Sigmoid colon (tissue), 7 donors: ENCODE data around the gene TXLNB. TPM values are rescaled to one million over a fixed set of nuclear protein-coding genes. Genes with fewer than 3 reads are reported as not detected.

Source experiments
- DNase-seq: peaks from one replicate; pipeline ENCODE4 v3.0.0-alpha.2; 2019
- H3K27ac ChIP-seq, 4 donors: fragments of 200-600 bp; sonication (generic); one replicate each; pipeline ENCODE4 v1.5.1; 2016 to 2019; ENCODE audit warnings: mild to moderate bottlenecking in 1 of 4
- H3K27me3 ChIP-seq, 3 donors: fragments of 200-600 bp; sonication (generic); one replicate each; pipeline ENCODE4 v1.5.1; 2019; ENCODE audit warnings: mild to moderate bottlenecking in 1 of 3
- H3K36me3 ChIP-seq, 4 donors: fragments of 200-600 bp; sonication (generic); one replicate each; pipeline ENCODE4 v1.5.1; 2016 to 2019
- H3K4me1 ChIP-seq, 4 donors: fragments of 200-600 bp; sonication (generic); one replicate each; pipeline ENCODE4 v1.5.1; 2017 to 2019
- H3K4me3 ChIP-seq, 4 donors: fragments of 200-600 bp; sonication (generic); one replicate each; pipeline ENCODE4 v1.5.1; 2017 to 2019; ENCODE audit warnings: mild to moderate bottlenecking in 2 of 4, moderate library complexity in 1 of 4
- H3K9me3 ChIP-seq, 4 donors: fragments of 200-600 bp in 3 of 4; sonication (generic) in 3 of 4; one replicate each; pipeline versions ENCODE4 v1.5.1 to v1.6.1; 2013 to 2019
- CTCF ChIP-seq, 4 experiments: fragments of 450-650 bp in 3 of 4; fragments of 200-600 bp in 1 of 4; IDR thresholded peaks; one replicate each; pipeline ENCODE4 v1.5.1; 2016 to 2019; ENCODE audit warnings: antibody characterized with exemption in 4 of 4, mild to moderate bottlenecking in 3 of 4, moderate library complexity in 2 of 4
- EP300 ChIP-seq, 4 donors: sonication (generic); formaldehyde crosslinking; IDR thresholded peaks; one replicate each; pipeline ENCODE4 v1.6.1; 2017; ENCODE audit warnings: antibody characterized with exemption in 4 of 4
- POLR2A ChIP-seq, 2 donors: fragments of 450-650 bp; IDR thresholded peaks; one replicate each; pipeline ENCODE4 v1.6.1; 2016; ENCODE audit warnings: antibody characterized with exemption in 2 of 2, mild to moderate bottlenecking in 2 of 2, moderate library complexity in 2 of 2
- POLR2AphosphoS5 ChIP-seq, 4 donors: sonication (generic); formaldehyde crosslinking; IDR thresholded peaks; one replicate each; pipeline ENCODE4 v1.6.1; 2017; ENCODE audit warnings: antibody characterized with exemption in 4 of 4
- WGBS, 2 donors: extraction: QIAGEN DNeasy Blood & Tissue Kit; methylation state at CpG; one replicate each; pipeline ENCODE4 v1.1.7; 2013; 5-methylcytosine and 5-hydroxymethylcytosine counted together
- intact Hi-C: fragments of 100-400 bp; cut with DNase I; formaldehyde crosslinking; loops from one replicate; pipeline ENCODE4 v1.15.1; 2023
- polyA plus RNA-seq, 3 donors: library from polyadenylated mRNA; stranded (reverse); fragments of 200-250 nt; gene quantifications; one replicate each; pipeline ENCODE4 v1.2.3, GENCODE V29; 2013
- total RNA-seq, 4 donors: library from RNA; depleted of rRNA; stranded (reverse); fragments of >200 nt; gene quantifications; one replicate each; pipeline ENCODE4 v1.1.0, GENCODE V29; 2016
- donor health status: healthy with polysubstance abuse.
- donor health status: Bipolar disorder and iron deficiency.
- donor health status: healthy.

Gene TXLNB
- total and polyA plus RNA-seq, 7 donors, result 0.58 to 3.9 (median 1.7) TPM; not detected in 1

- H3K36me3 ChIP-seq, result no peaks in the 10 kb centered on the region
- no peak for TF ChIP-seq EP300 (IDR thresholded peaks at IDR 0.05)
- TF ChIP-seq POLR2AphosphoS5 (IDR thresholded peaks at IDR 0.05), result peak in 1 of 4 donors; percentile 10
- TF ChIP-seq POLR2A (IDR thresholded peaks at IDR 0.05), result no peak
- TF ChIP-seq CTCF (IDR thresholded peaks at IDR 0.05), result no peak
- H3K27ac ChIP-seq, result peak overlapping the region in 1 of 4 donors; percentile 18
- no peaks in the 10 kb centered on the region for H3K27me3 ChIP-seq
- 67 to 72% methylated on average over 6 of the region's 6 CpGs for WGBS, 2 donors
- intact Hi-C loops, result no loop called here
- no peak for DNase-seq
- H3K4me3 ChIP-seq, result no peak overlapping the region
- no peaks in the 10 kb centered on the region for H3K9me3 ChIP-seq
- H3K4me1 ChIP-seq, result no peaks in the 10 kb centered on the region
Measured at GRCh38 chr6:139271056-139271455, 20.7 kb downstream of the TXLNB start.

GRCh38 chr6:139270249-139270648 is 21.5 kb downstream of the TXLNB start:
- 92% methylated on average over 5 of the region's 5 CpGs for WGBS, 2 donors
- H3K4me3 ChIP-seq, result no peak overlapping the region
- no peaks in the 10 kb centered on the region for H3K36me3 ChIP-seq
- no peaks in the 10 kb centered on the region for H3K27me3 ChIP-seq
- no peak overlapping the region for H3K27ac ChIP-seq
- no peaks in the 10 kb centered on the region for H3K4me1 ChIP-seq
- no peaks in the 10 kb centered on the region for H3K9me3 ChIP-seq
- DNase-seq, result no peak
- TF ChIP-seq POLR2AphosphoS5 (IDR thresholded peaks at IDR 0.05), result no peak
- TF ChIP-seq POLR2A (IDR thresholded peaks at IDR 0.05), result no peak
- no peak for TF ChIP-seq EP300 (IDR thresholded peaks at IDR 0.05)
- TF ChIP-seq CTCF (IDR thresholded peaks at IDR 0.05), result no peak
- intact Hi-C loops, result no loop called here

GRCh38 chr6:139265512-139266190 is 26.1 kb downstream of the TXLNB start:
- no peaks in the 10 kb centered on the region for H3K27me3 ChIP-seq
- 96 to 99% methylated on average over 2 of the region's 2 CpGs for WGBS, 2 donors
- DNase-seq, result no peak
- no peak overlapping the region for H3K27ac ChIP-seq
- H3K36me3 ChIP-seq, result no peaks in the 10 kb centered on the region
- no peak overlapping the region for H3K4me3 ChIP-seq
- no peak for TF ChIP-seq CTCF (IDR thresholded peaks at IDR 0.05)
- TF ChIP-seq EP300 (IDR thresholded peaks at IDR 0.05), result no peak
- no peak for TF ChIP-seq POLR2AphosphoS5 (IDR thresholded peaks at IDR 0.05)
- no peak for TF ChIP-seq POLR2A (IDR thresholded peaks at IDR 0.05)
- H3K9me3 ChIP-seq, result no peaks in the 10 kb centered on the region
- H3K4me1 ChIP-seq, result no peaks in the 10 kb centered on the region
- intact Hi-C loops, result no loop called here

- H3K4me1 ChIP-seq, result no peaks in the 10 kb centered on the region
- no peak for TF ChIP-seq EP300 (IDR thresholded peaks at IDR 0.05)
- TF ChIP-seq POLR2A (IDR thresholded peaks at IDR 0.05), result no peak
- TF ChIP-seq CTCF (IDR thresholded peaks at IDR 0.05), result no peak
- no peak for TF ChIP-seq POLR2AphosphoS5 (IDR thresholded peaks at IDR 0.05)
- WGBS, 2 donors, result 67 to 82% methylated on average over 13 of the region's 13 CpGs
- H3K4me3 ChIP-seq, result no peak overlapping the region
- H3K9me3 ChIP-seq, result no peaks in the 10 kb centered on the region
- no peak overlapping the region for H3K27ac ChIP-seq
- no peak for DNase-seq
- intact Hi-C loops, result no loop called here
- H3K36me3 ChIP-seq, result peaks cover 0 to 5% (median 0%) of the 10 kb centered on the region in 4 donors
- no peaks in the 10 kb centered on the region for H3K27me3 ChIP-seq
Measured at GRCh38 chr6:139262519-139263300, 29.1 kb downstream of the TXLNB start.
